OCI-LY7 (cell line): ENCODE measurements around the gene TMEM214.

Experiments
- CTCF ChIP-seq: fragments of 200-600 bp; sonication (generic); conservative IDR thresholded peaks from 2 replicates; pipeline ENCODE4 v1.5.1; 2014; ENCODE audit warnings: mild to moderate bottlenecking, antibody characterized with exemption, low read length, moderate library complexity, mixed read lengths
- EZH2phosphoT487 ChIP-seq: fragments of 200-600 bp; sonication (generic); IDR thresholded peaks from 2 replicates; pipeline ENCODE4 v1.6.1; 2018; ENCODE audit warnings: low read depth, borderline replicate concordance, mild to moderate bottlenecking, mixed run types, antibody characterized with exemption, low read length, moderate library complexity, mixed read lengths

- TF ChIP-seq CTCF (no peak), EZH2phosphoT487 (no peak)
These were observed 30.8 kb upstream of the TMEM214 start for GRCh38 chr2:27001950-27002349.
